ENCODE results near the gene ZFYVE9. TPM values are rescaled to one million over a fixed set of nuclear protein-coding genes. Genes with fewer than 3 reads are reported as not detected.

Gene ZFYVE9
- total and polyA plus RNA-seq, 2 of the 13 experiments (the other 11 are each of a cell fraction or from before 2014, with no cell fraction given): 9.2 to 19.8 TPM

GRCh38 chr1:52368383-52369172 lies 226.7 kb downstream of the ZFYVE9 start (continued):
- peak; percentile 47 for TF ChIP-seq ASH2L (IDR thresholded peaks at IDR 0.05; ENCODE audit: insufficient read length, low read depth, low read length)
- TF ChIP-seq HES4 (CRISPR knock-in tag; IDR thresholded peaks at IDR 0.05; ENCODE audit: borderline replicate concordance): no peak
- no peak for TF ChIP-seq ZNF329 (CRISPR knock-in tag; IDR thresholded peaks at IDR 0.05; ENCODE audit: low read depth)
- 0 out of 2 replicates have a peak, but pooled peaks have one; percentile 19 for TF ChIP-seq ZNF205 (CRISPR knock-in tag; IDR thresholded peaks at IDR 0.05)
- TF ChIP-seq ZNF839 (CRISPR knock-in tag; IDR thresholded peaks at IDR 0.05; ENCODE audit: borderline replicate concordance): no peak; the same call in 1 of the 2 replicates
- peak; percentile 23 for TF ChIP-seq SRSF1 (optimal IDR thresholded peaks at IDR 0.05; ENCODE audit: low read depth, low read length)
- no peak for TF ChIP-seq ZNF782 (CRISPR knock-in tag; IDR thresholded peaks at IDR 0.05; ENCODE audit: borderline replicate concordance)
- TF ChIP-seq ZNF670 (CRISPR knock-in tag; IDR thresholded peaks at IDR 0.05; ENCODE audit: borderline replicate concordance): no peak
- no peak for TF ChIP-seq TSC22D2 (CRISPR knock-in tag; IDR thresholded peaks at IDR 0.05; ENCODE audit: borderline replicate concordance)
- no peak for TF ChIP-seq ZC3H4 (CRISPR knock-in tag; IDR thresholded peaks at IDR 0.05; ENCODE audit: borderline replicate concordance)
- TF ChIP-seq PHB2 (IDR thresholded peaks at IDR 0.05; ENCODE audit: partially characterized antibody): no peak
- no peak for TF ChIP-seq ZKSCAN5 (CRISPR knock-in tag; IDR thresholded peaks at IDR 0.05)
- TF ChIP-seq ZBTB42 (CRISPR knock-in tag; IDR thresholded peaks at IDR 0.05): no peak
- no peak for TF ChIP-seq SMARCC2 (IDR thresholded peaks at IDR 0.05)
- TF ChIP-seq PHF8 (CRISPR knock-in tag; IDR thresholded peaks at IDR 0.05): peak; percentile 79
- TF ChIP-seq TAF15 (IDR thresholded peaks at IDR 0.05; ENCODE audit: low read depth, low read length, poor library complexity, severe bottlenecking): no peak
- no peak for TF ChIP-seq NFE2 (CRISPR knock-in tag; IDR thresholded peaks at IDR 0.05)
- TF ChIP-seq ZNF543 (CRISPR knock-in tag; IDR thresholded peaks at IDR 0.05): no peak
- no peak for TF ChIP-seq ZNF609 (CRISPR knock-in tag; IDR thresholded peaks at IDR 0.05; ENCODE audit: borderline replicate concordance)
- TF ChIP-seq ZNF431 (CRISPR knock-in tag; IDR thresholded peaks at IDR 0.05; ENCODE audit: borderline replicate concordance, low read depth): no peak; the same call in 1 of the 2 replicates
- no peak for TF ChIP-seq NFYB (CRISPR knock-in tag; IDR thresholded peaks at IDR 0.05)
- TF ChIP-seq, protein P1, sequence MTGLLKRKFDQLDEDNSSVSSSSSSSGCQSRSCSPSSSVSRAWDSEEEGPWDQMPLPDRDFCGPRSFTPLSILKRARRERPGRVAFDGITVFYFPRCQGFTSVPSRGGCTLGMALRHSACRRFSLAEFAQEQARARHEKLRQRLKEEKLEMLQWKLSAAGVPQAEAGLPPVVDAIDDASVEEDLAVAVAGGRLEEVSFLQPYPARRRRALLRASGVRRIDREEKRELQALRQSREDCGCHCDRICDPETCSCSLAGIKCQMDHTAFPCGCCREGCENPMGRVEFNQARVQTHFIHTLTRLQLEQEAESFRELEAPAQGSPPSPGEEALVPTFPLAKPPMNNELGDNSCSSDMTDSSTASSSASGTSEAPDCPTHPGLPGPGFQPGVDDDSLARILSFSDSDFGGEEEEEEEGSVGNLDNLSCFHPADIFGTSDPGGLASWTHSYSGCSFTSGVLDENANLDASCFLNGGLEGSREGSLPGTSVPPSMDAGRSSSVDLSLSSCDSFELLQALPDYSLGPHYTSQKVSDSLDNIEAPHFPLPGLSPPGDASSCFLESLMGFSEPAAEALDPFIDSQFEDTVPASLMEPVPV (CRISPR knock-in tag; IDR thresholded peaks at IDR 0.05): no peak

Data from HepG2 (cell line).